NT2/D1 (cell line): Measurements from ENCODE around the gene COMT.

Source experiments
- DNase-seq: peaks from one replicate; pipeline ENCODE4 v3.0.0-alpha.2; 2011; ENCODE audit warnings: low read depth, low spot score
- H3K27me3 ChIP-seq: 2 replicates; pipeline ENCODE4 v1.6.0; 2011; ENCODE audit warnings: mild to moderate bottlenecking; ENCODE audit not compliant: insufficient read length, insufficient read depth
- H3K36me3 ChIP-seq: 2 replicates; pipeline ENCODE4 v1.6.1; 2011; ENCODE audit warnings: mild to moderate bottlenecking, low read length, mixed read lengths; ENCODE audit not compliant: insufficient read depth, insufficient read length
- H3K4me1 ChIP-seq: 2 replicates; pipeline ENCODE4 v1.5.1; 2011; ENCODE audit not compliant: insufficient read depth, insufficient read length
- H3K4me3 ChIP-seq: 2 replicates; pipeline ENCODE4 v1.5.1; 2011; ENCODE audit warnings: low read depth; ENCODE audit not compliant: insufficient read length
- H3K9ac ChIP-seq: 2 replicates; pipeline ENCODE4 v1.6.0; 2011; ENCODE audit warnings: low read depth; ENCODE audit not compliant: insufficient read length
- H3K9me3 ChIP-seq: 2 replicates; pipeline ENCODE4 v1.5.1; 2011; ENCODE audit warnings: mild to moderate bottlenecking, low read length; ENCODE audit not compliant: insufficient read depth
- SUZ12 ChIP-seq: IDR thresholded peaks from 2 replicates; pipeline ENCODE4 v1.6.1; 2011; ENCODE audit not compliant: insufficient read length, insufficient read depth; ENCODE audit errors: extremely low read depth
- YY1 ChIP-seq: IDR thresholded peaks from 2 replicates; pipeline ENCODE4 v1.6.1; 2011; ENCODE audit not compliant: insufficient read length, insufficient read depth
- ZNF274 ChIP-seq: IDR thresholded peaks from 2 replicates; pipeline ENCODE4 v1.6.1; 2011; ENCODE audit warnings: mild to moderate bottlenecking, low read depth, low read length

The COMT gene

DNA sequence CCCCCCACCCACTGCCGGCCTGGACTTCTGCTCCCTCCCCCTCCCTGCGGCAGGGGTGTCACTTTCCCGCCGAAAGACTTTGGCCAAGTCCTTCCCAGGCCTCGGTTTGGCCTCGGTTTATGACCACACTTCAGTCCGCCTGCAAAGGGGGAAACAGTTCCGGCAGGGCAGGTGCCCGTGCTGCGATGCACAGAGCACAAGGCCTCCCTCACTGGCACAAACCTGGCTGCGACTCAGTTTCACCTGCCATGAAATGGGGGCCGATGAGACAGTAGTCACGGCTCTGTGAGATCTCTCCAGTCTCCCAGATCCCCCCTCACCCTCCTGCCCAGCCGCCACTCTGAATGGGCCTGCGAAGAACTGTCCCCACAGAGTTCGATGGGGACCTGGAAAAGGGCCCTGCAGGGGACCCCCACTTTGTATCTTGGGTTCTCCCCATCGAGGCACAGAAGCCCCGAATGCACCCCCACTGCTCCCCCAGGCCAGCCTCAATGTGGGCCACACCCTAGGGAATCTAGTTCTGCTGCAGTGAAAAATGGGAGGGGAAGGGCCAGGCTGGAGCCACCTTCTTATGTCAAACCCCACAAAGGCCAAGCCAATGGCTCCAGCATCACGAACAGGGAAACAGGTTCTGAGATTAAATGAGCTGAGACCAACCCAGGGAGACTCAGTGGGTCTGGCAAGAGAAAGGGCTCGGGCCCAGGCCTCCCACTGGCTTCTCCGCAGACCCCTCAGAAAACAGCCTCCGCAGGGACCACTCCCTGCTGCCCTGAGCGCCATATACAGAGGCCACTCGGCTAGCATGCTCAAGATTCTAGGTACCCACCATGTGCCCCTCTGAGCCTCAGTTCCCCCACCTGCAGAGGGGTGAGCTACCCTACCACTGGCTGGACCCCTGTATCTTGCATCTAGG lies 46.1 kb downstream of the COMT start:
- TF ChIP-seq ZNF274 (no peak), SUZ12 (no peak), YY1 (no peak)
- DNase-seq, result no peak
- Histone ChIP-seq H3K36me3 (no peaks in the 10 kb centered on the region), H3K4me3 (no peak overlapping the region), H3K9ac (no peak overlapping the region), H3K4me1 (peaks cover 14% of the 10 kb centered on the region), H3K27me3 (no peaks in the 10 kb centered on the region), H3K9me3 (no peaks in the 10 kb centered on the region)

DNA sequence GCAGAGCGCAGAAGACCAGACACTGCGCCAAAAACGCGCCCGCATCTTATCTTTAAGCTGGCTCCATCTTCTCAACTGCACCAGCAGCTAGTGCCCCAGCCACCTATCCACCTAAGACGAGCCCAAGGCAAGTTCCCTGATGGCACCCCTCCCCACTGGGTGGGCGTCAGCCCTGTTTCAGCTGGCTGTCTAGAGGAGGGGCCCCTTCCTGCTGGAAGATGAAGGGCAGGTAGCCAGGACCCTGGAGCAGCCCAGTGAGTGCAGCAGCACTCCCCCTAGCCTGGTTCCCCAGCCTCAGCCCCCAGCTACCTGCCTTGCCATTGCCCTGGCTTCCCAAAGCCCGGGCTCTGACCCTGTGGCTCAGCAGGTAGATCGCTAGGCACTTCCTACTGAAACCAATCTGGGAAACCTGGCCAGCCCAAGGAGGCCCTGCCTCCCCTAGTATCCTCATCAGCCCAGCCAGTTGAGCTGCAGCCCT lies 46.8 kb downstream of the COMT start:
- no peaks in the 10 kb centered on the region for H3K36me3 ChIP-seq
- no peaks in the 10 kb centered on the region for H3K27me3 ChIP-seq
- H3K9ac ChIP-seq, result no peak overlapping the region
- TF ChIP-seq SUZ12, result no peak
- no peak for TF ChIP-seq ZNF274
- no peak for TF ChIP-seq YY1
- no peak overlapping the region for H3K4me3 ChIP-seq
- H3K9me3 ChIP-seq, result no peaks in the 10 kb centered on the region
- H3K4me1 ChIP-seq, result peaks cover 15% of the 10 kb centered on the region
- DNase-seq, result no peak

DNA sequence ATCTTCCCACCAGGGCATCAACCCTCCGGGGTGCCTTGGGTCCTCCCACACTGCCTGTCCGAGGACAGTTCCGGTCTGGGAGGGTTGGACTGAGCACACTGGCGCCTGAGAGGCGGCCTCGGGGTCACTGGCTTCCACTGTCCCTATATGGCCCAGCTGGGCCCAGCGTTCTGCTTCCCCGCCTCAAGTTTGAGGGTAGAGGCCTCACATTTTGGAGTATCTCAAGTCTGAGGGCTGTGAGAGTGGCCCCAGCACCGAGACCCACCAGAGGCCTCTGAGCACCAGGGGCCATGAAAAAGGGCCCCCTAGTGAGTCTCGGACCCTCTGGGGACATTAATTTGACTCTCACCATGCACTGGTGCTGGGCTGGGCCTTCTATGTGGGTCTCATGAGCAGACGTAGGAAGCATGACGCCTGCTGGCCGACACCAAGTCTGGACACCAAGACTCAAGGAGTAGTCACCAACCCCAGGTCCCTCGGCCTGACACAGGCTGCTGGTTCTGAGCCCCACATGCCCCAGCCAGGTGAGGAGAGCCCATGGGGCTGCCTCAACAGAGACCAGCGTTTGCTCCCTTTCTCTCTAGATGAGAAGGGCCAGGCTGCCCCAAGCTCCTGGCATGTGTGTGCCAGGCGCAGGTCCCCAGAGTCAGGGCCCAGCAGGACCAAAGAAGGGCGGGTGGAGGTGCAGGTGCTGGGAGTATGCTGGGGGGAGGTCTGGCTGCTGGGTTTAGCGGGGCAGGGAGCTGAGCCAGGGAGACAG lies 47.6 kb downstream of the COMT start:
- Histone ChIP-seq H3K36me3 (no peaks in the 10 kb centered on the region), H3K4me1 (peaks cover 15% of the 10 kb centered on the region), H3K27me3 (no peaks in the 10 kb centered on the region), H3K9ac (no peak overlapping the region), H3K4me3 (no peak overlapping the region), H3K9me3 (no peaks in the 10 kb centered on the region)
- no peak for DNase-seq
- no peak for TF ChIP-seq YY1
- TF ChIP-seq ZNF274, result no peak
- no peak for TF ChIP-seq SUZ12

DNA sequence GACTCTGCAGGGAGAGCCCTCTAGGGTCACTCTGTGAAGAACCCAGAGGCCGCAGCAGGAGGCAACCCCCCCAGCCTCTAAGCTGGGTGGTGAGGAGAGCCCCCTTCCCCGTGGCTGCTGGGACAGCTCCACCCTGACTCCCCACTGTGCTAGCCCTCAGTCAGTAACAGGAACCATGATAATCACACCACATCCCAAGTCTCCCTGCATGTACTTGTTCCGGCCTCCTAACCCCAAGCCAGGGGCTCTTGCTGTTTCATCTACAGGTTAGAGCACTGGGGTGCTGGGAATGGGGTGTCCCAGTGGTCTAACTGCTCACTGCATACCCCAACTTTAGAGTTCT lies 48.1 kb downstream of the COMT start:
- no peak for TF ChIP-seq ZNF274
- no peak for TF ChIP-seq SUZ12
- TF ChIP-seq YY1, result no peak
- Histone ChIP-seq H3K9me3 (no peaks in the 10 kb centered on the region), H3K27me3 (no peaks in the 10 kb centered on the region), H3K9ac (no peak overlapping the region), H3K4me3 (no peak overlapping the region), H3K36me3 (no peaks in the 10 kb centered on the region), H3K4me1 (peaks cover 15% of the 10 kb centered on the region)
- no peak for DNase-seq

DNA sequence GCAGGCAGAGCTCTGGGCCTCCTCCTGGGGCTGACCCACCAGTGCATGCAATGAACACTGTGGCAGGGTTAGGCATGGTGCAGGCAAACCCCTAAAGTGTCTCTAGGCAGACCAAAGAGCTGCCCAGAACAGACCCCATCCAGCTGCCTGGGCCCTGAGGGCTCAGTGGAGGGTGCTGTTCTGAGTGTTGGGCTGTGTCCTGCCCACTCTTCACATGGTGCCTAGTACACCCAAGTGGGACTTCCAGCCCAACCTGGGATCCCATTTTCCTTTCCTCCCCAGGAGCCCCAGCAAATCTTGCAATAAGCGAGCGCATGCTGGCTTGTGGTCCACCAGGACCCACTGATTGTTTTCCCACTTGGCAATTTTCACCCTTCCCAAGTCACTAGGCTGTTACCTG lies 48.6 kb downstream of the COMT start:
- no peak for DNase-seq
- H3K36me3 ChIP-seq, result no peaks in the 10 kb centered on the region
- TF ChIP-seq YY1, result no peak
- no peak for TF ChIP-seq SUZ12
- no peak for TF ChIP-seq ZNF274
- no peaks in the 10 kb centered on the region for H3K27me3 ChIP-seq
- peaks cover 15% of the 10 kb centered on the region for H3K4me1 ChIP-seq
- no peaks in the 10 kb centered on the region for H3K9me3 ChIP-seq
- no peak overlapping the region for H3K4me3 ChIP-seq
- H3K9ac ChIP-seq, result no peak overlapping the region

DNA sequence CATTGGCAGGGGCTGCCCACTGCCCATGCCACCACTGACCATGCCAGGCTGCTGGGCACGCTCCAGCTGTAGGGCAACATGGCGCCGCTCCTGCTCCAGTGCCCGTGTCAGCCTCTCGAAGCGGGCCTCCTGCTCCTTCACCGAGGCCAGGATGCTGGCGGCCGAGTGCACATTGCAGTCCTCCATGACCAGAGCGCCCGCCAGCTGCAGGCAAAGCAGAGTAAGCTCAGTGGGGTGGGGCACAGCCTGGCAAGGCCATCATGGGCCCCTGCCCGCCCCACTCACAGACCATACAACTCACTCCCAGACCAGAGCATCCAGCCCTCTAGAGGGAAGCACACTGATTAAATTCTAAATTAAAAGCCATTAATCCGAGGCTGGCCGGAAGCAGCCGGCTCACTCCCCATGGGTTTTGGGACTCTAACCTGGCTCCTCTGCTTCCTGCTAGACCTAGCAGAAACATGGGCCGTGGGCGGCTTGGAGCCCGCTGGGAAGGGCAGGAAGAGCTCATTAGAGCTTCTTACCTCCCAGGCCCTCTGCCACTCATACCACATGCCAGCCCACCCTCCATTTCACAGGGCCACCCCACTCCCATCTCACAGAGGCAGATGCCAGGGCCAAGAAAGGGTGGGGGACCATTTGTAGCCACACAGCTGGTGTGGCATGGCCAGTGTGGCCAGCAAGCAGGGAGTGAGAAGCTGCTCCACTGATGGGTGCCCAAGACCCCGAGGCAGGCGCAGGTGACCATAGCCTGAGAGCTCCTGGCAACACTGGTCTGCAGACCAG lies 49.2 kb downstream of the COMT start:
- no peak for DNase-seq
- H3K9me3 ChIP-seq, result no peaks in the 10 kb centered on the region
- no peak overlapping the region for H3K9ac ChIP-seq
- no peaks in the 10 kb centered on the region for H3K36me3 ChIP-seq
- H3K27me3 ChIP-seq, result no peaks in the 10 kb centered on the region
- H3K4me1 ChIP-seq, result peaks cover 15% of the 10 kb centered on the region
- TF ChIP-seq ZNF274, result no peak
- TF ChIP-seq YY1, result no peak
- no peak for TF ChIP-seq SUZ12
- H3K4me3 ChIP-seq, result no peak overlapping the region

DNA sequence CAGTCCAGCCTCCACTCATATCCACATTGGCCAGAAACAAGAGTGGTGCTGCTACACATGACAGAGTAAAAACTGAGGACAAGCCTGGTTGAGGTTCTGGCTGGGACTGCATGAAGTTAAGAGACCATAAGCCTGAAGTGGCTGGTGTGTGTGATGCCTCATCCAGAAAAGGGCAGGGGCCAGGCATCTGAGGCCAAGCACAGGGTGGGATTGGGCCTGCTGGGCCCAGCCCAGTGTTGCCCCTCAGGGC lies 49.7 kb downstream of the COMT start:
- DNase-seq, result no peak
- no peak overlapping the region for H3K9ac ChIP-seq
- H3K27me3 ChIP-seq, result no peaks in the 10 kb centered on the region
- H3K9me3 ChIP-seq, result no peaks in the 10 kb centered on the region
- no peaks in the 10 kb centered on the region for H3K36me3 ChIP-seq
- peaks cover 12% of the 10 kb centered on the region for H3K4me1 ChIP-seq
- TF ChIP-seq ZNF274 (no peak), SUZ12 (no peak), YY1 (no peak)
- H3K4me3 ChIP-seq, result no peak overlapping the region
